COLO668 (cell line): ENCODE results near the gene TENM4.

Experiments used
- DNase-seq: peaks from one replicate; lab custom pipeline; 2025; ENCODE audit not compliant: unreplicated experiment; lab: John Stamatoyannopoulos, UW

The TENM4 gene

GRCh38 chr11:78949976-78950690, 490.7 kb downstream of the TENM4 start:
- no peak for DNase-seq

GRCh38 chr11:78946945-78947902, 493.6 kb downstream of the TENM4 start:
- DNase-seq: no peak

- no peak for DNase-seq
These were observed 497.0 kb downstream of the TENM4 start for GRCh38 chr11:78943841-78944240.

GRCh38 chr11:78943154-78943553, 497.7 kb downstream of the TENM4 start:
- no peak for DNase-seq

GRCh38 chr11:78941226-78941851, 499.5 kb downstream of the TENM4 start:
- peak; percentile 88 for DNase-seq

- DNase-seq: peak; percentile 91
These were observed 500.2 kb downstream of the TENM4 start for GRCh38 chr11:78940500-78941225.

- DNase-seq: no peak
These were observed 501.9 kb downstream of the TENM4 start for GRCh38 chr11:78938971-78939370.

GRCh38 chr11:78938036-78938435, 502.8 kb downstream of the TENM4 start:
- DNase-seq: no peak

- DNase-seq: no peak
These were observed 505.3 kb downstream of the TENM4 start for GRCh38 chr11:78935398-78936068.

- no peak for DNase-seq
These were observed 507.5 kb downstream of the TENM4 start for GRCh38 chr11:78933350-78933749.

- no peak for DNase-seq
These were observed 508.1 kb downstream of the TENM4 start for GRCh38 chr11:78932757-78933156.

GRCh38 chr11:78931891-78932290, 508.9 kb downstream of the TENM4 start:
- DNase-seq: no peak

- no peak for DNase-seq
These were observed 509.9 kb downstream of the TENM4 start for GRCh38 chr11:78930810-78931523.

GRCh38 chr11:78929906-78930220, 511.0 kb downstream of the TENM4 start:
- no peak for DNase-seq

GRCh38 chr11:78929207-78929905, 511.5 kb downstream of the TENM4 start:
- no peak for DNase-seq

GRCh38 chr11:78927511-78927910, 513.3 kb downstream of the TENM4 start:
- no peak for DNase-seq

- no peak for DNase-seq
These were observed 514.0 kb downstream of the TENM4 start for GRCh38 chr11:78926633-78927338.

GRCh38 chr11:78925387-78925786, 515.4 kb downstream of the TENM4 start:
- no peak for DNase-seq
